Ishikawa (cell line): Measurements from ENCODE around the gene DAGLB.

Source experiments
- CEBPB ChIP-seq: IDR thresholded peaks from 2 replicates; pipeline ENCODE4 v1.6.1; 2012
- RAD21 ChIP-seq: IDR thresholded peaks from 2 replicates; pipeline ENCODE4 v1.6.1; 2012; ENCODE audit warnings: low read depth
- TAF1 ChIP-seq: IDR thresholded peaks from 2 replicates; pipeline ENCODE4 v1.6.1; 2012; ENCODE audit warnings: low read depth, mild to moderate bottlenecking
- YY1 ChIP-seq: IDR thresholded peaks from 2 replicates; pipeline ENCODE4 v1.6.1; 2012; ENCODE audit warnings: low read depth
- TF ChIP-seq, protein P1 (sequence below): IDR thresholded peaks from 2 replicates; pipeline ENCODE4 v1.6.1; 2012; ENCODE audit warnings: low read depth, mild to moderate bottlenecking
- TF ChIP-seq, protein P2 (sequence below): IDR thresholded peaks from 2 replicates; pipeline ENCODE4 v1.6.1; 2012

DNA sequence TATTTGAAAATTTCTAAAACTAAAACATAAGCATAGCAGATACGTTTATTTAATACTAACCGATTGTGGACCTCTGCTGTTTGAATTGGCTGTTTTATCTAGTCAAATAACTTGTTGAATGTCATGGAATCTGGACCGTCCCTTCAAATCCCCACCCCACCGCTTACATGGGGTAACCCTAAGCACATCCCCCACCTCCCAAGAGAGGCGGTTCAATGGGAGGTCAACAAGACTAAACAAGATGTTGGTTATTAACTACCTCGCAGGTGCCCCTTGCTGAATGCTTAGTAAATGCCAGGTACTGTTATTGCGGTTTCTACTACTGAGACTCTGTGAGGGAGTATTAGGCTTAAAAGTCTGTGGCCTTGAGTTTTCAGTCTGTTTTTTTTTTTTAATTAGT lies 70.9 kb downstream of the DAGLB start:
- TF ChIP-seq RAD21 (no peak), YY1 (no peak), TAF1 (no peak), CEBPB (no peak)
- TF ChIP-seq, protein P1, sequence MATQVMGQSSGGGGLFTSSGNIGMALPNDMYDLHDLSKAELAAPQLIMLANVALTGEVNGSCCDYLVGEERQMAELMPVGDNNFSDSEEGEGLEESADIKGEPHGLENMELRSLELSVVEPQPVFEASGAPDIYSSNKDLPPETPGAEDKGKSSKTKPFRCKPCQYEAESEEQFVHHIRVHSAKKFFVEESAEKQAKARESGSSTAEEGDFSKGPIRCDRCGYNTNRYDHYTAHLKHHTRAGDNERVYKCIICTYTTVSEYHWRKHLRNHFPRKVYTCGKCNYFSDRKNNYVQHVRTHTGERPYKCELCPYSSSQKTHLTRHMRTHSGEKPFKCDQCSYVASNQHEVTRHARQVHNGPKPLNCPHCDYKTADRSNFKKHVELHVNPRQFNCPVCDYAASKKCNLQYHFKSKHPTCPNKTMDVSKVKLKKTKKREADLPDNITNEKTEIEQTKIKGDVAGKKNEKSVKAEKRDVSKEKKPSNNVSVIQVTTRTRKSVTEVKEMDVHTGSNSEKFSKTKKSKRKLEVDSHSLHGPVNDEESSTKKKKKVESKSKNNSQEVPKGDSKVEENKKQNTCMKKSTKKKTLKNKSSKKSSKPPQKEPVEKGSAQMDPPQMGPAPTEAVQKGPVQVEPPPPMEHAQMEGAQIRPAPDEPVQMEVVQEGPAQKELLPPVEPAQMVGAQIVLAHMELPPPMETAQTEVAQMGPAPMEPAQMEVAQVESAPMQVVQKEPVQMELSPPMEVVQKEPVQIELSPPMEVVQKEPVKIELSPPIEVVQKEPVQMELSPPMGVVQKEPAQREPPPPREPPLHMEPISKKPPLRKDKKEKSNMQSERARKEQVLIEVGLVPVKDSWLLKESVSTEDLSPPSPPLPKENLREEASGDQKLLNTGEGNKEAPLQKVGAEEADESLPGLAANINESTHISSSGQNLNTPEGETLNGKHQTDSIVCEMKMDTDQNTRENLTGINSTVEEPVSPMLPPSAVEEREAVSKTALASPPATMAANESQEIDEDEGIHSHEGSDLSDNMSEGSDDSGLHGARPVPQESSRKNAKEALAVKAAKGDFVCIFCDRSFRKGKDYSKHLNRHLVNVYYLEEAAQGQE = no peak
- TF ChIP-seq, protein P2, sequence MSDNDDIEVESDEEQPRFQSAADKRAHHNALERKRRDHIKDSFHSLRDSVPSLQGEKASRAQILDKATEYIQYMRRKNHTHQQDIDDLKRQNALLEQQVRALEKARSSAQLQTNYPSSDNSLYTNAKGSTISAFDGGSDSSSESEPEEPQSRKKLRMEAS = no peak
